ENCODE data around the gene UGT2A1. TPM values are rescaled to one million over a fixed set of nuclear protein-coding genes. Genes with fewer than 3 reads are reported as not detected.

Gene UGT2A1
- polyA plus RNA-seq, 2 of the 4 experiments (the other 2 are of a cell fraction), result not detected

DNA sequence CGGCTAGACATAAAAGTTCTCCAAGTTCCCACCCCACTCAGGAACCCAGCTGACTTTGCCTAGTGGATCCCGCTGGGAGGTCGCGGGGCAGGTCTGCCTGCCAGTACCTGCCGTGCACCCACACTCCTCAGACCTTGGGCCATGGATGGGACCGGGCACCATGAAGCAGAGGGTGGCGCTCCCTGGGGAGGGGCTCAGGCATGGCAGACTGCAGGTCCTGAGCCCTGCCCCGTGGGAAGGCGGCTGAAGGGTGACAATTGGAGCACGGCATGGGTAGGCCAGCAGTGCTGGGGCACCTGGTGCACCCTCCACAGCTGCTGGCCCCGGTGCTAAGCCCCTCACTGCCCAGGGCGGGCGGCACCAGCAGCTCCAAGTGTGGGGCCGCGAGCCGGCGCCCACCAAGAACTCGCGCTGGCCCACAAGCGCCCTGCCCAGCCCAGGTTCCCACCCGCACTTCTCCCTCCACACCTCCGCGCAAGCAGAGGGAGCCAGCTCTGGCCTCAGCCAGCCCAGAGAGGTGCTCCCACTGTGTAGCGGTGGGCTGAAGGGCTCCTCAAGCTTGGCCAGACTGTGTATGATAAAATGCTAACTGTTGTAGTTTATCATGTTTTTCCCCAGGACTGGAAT lies 76.7 kb downstream of the UGT2A1 start:
- POLR2A ChIA-PET, result no interaction called here

DNA sequence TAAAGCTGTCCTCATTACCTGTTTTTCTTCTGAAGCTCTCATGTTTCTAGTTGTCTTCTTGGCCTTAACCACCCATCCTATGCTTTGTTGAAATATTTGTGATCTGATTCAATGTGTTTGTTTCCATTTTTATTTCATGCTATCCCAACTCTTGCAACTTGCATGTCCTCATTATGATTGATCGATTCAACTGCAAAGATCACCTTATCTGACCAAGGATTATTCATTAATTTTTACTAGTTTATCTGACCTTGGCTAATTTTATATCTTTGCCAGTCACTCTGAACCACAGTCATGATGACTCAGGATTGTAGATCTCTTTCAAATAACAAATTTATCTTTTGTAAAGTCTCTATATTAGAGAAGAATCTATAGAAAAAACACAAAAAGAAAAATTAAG lies 84.3 kb downstream of the UGT2A1 start:
- no peak for ATAC-seq
- POLR2A ChIA-PET, result no interaction called here
- TF ChIP-seq NFE2L2 (conservative IDR thresholded peaks at IDR 0.05; ENCODE audit: low read length) (0 out of 2 replicates have a peak, but pooled peaks have one; percentile 10), HOXB13 (CRISPR knock-in tag; IDR thresholded peaks at IDR 0.05; ENCODE audit: low read depth) (no peak)
- TF ChIP-seq, protein P1, sequence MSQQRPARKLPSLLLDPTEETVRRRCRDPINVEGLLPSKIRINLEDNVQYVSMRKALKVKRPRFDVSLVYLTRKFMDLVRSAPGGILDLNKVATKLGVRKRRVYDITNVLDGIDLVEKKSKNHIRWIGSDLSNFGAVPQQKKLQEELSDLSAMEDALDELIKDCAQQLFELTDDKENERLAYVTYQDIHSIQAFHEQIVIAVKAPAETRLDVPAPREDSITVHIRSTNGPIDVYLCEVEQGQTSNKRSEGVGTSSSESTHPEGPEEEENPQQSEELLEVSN (IDR thresholded peaks at IDR 0.05; ENCODE audit: borderline replicate concordance, low read depth), result no peak
- 0% methylated on average over 1 of the region's 1 CpG for WGBS (ENCODE audit: missing lambda C conversion rate)
- Histone ChIP-seq H3K4me1 (no peaks in the 10 kb centered on the region), H3K9me3 (no peaks in the 10 kb centered on the region), H3K27ac (no peak overlapping the region), H3K4me3 (no peak overlapping the region), H3K4me2 (no peak overlapping the region)
- FAIRE-seq, result no peak
- DNase-seq (ENCODE audit: low read depth in 1 of 2, low spot score in 1 of 2), result no peak
- CTCF ChIA-PET, result no interaction called here

More for the DNA sequence above, 76.7 kb downstream of the UGT2A1 start:
- H3K27ac ChIP-seq, result no peak overlapping the region
- CTCF ChIA-PET, result no interaction called here
- H3K4me1 ChIP-seq, result no peaks in the 10 kb centered on the region
- 68% methylated on average over 12 of the region's 24 CpGs for WGBS (ENCODE audit: missing lambda C conversion rate)
- no peak for DNase-seq (ENCODE audit: low read depth in 1 of 2, low spot score in 1 of 2)
- no peak overlapping the region for H3K4me3 ChIP-seq
- no peaks in the 10 kb centered on the region for H3K9me3 ChIP-seq
- ATAC-seq, result no peak
- no peak for FAIRE-seq
- TF ChIP-seq, protein P2, sequence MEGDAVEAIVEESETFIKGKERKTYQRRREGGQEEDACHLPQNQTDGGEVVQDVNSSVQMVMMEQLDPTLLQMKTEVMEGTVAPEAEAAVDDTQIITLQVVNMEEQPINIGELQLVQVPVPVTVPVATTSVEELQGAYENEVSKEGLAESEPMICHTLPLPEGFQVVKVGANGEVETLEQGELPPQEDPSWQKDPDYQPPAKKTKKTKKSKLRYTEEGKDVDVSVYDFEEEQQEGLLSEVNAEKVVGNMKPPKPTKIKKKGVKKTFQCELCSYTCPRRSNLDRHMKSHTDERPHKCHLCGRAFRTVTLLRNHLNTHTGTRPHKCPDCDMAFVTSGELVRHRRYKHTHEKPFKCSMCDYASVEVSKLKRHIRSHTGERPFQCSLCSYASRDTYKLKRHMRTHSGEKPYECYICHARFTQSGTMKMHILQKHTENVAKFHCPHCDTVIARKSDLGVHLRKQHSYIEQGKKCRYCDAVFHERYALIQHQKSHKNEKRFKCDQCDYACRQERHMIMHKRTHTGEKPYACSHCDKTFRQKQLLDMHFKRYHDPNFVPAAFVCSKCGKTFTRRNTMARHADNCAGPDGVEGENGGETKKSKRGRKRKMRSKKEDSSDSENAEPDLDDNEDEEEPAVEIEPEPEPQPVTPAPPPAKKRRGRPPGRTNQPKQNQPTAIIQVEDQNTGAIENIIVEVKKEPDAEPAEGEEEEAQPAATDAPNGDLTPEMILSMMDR (IDR thresholded peaks at IDR 0.05), result no peak
- TF ChIP-seq ATOH8 (CRISPR knock-in tag; IDR thresholded peaks at IDR 0.05; ENCODE audit: low read depth), result no peak
- no peak for TF ChIP-seq EHMT2 (IDR thresholded peaks at IDR 0.05; ENCODE audit: low read depth)
- TF ChIP-seq, protein P3, sequence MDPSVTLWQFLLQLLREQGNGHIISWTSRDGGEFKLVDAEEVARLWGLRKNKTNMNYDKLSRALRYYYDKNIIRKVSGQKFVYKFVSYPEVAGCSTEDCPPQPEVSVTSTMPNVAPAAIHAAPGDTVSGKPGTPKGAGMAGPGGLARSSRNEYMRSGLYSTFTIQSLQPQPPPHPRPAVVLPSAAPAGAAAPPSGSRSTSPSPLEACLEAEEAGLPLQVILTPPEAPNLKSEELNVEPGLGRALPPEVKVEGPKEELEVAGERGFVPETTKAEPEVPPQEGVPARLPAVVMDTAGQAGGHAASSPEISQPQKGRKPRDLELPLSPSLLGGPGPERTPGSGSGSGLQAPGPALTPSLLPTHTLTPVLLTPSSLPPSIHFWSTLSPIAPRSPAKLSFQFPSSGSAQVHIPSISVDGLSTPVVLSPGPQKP (IDR thresholded peaks at IDR 0.05; ENCODE audit: low read depth, low read length), result no peak
- no peak for TF ChIP-seq ZNF302 (CRISPR knock-in tag; IDR thresholded peaks at IDR 0.05)
- TF ChIP-seq FOSB (CRISPR knock-in tag; IDR thresholded peaks at IDR 0.05), result no peak
- TF ChIP-seq, protein P1 (IDR thresholded peaks at IDR 0.05; ENCODE audit: borderline replicate concordance, low read depth), result no peak
- no peak for TF ChIP-seq JUN (IDR thresholded peaks at IDR 0.05)
- TF ChIP-seq NR3C1 (IDR thresholded peaks at IDR 0.05), result no peak
- no peak for TF ChIP-seq RNF2 (IDR thresholded peaks at IDR 0.05; ENCODE audit: borderline replicate concordance, low read depth)
- TF ChIP-seq MAX (IDR thresholded peaks at IDR 0.05), result no peak
- no peak for TF ChIP-seq FOSL2 (IDR thresholded peaks at IDR 0.05)
- no peak for TF ChIP-seq FOSL2 (CRISPR knock-in tag; IDR thresholded peaks at IDR 0.05)
- TF ChIP-seq RCOR1 (IDR thresholded peaks at IDR 0.05; ENCODE audit: low read depth, low read length), result no peak
- no peak for TF ChIP-seq MAFK (IDR thresholded peaks at IDR 0.05; ENCODE audit: partially characterized antibody)
- TF ChIP-seq EHF (CRISPR knock-in tag; IDR thresholded peaks at IDR 0.05), result no peak
- TF ChIP-seq SMC3 (IDR thresholded peaks at IDR 0.05), result no peak
- H3K4me2 ChIP-seq, result no peak overlapping the region
